HG03103 (cell line): ENCODE data around the gene KRTAP20-2.

Source experiments
- ATAC-seq: cut with Tn5 transposase; IDR thresholded peaks from one replicate; pipeline ENCODE4 v1.9.1; 2021; ENCODE audit warnings: low read depth; ENCODE audit not compliant: unreplicated experiment

KRTAP20-2 gene

DNA sequence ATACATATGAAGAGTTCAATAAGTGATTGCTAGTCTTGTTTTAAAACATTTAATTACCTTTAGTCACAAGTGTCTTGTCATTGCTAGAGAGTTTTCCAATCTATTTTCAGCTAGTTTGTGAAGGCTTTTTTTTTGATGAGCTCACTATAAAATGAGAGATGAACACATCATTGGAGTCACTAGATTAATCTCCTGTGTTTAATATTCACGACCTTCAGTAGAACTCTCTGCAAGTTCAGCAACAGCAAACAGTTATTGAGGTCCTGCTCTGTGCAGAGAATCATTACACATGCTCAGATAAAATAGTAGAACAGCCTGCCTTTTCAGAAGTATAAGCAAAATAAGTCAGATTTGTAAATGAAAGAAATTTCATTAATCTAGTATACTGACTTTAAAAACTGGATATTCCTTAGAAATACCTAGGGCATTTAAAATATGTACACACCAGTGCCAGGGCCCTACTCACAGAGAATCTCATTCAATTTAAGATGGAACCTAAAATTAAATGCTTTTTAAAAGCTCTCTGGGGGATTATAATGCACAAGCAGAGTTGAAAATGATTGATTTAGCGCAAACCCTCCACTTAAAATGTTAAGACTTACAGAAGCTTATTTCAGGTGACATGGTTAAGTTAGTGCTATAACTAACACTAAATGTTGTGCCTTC, 38.1 kb downstream of the KRTAP20-2 start:
- ATAC-seq: no peak

DNA sequence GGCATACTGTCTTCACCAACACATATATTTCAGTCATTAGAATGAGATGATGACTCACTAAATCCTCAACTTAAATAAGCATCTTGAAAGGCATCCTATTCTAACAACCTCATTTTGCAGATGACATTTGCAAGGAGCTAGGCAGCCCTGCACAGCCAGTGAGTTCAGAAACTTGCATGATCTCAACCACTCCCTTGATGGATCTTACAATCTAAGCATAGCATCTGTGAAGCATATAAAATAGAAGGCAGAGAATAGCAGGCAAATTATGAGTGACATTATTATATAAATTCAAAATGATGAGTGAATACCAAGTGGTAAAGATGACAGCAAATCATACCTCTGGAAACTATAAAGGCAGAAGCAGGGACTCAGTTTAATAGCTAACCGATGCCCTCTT, 39.3 kb downstream of the KRTAP20-2 start:
- no peak for ATAC-seq

DNA sequence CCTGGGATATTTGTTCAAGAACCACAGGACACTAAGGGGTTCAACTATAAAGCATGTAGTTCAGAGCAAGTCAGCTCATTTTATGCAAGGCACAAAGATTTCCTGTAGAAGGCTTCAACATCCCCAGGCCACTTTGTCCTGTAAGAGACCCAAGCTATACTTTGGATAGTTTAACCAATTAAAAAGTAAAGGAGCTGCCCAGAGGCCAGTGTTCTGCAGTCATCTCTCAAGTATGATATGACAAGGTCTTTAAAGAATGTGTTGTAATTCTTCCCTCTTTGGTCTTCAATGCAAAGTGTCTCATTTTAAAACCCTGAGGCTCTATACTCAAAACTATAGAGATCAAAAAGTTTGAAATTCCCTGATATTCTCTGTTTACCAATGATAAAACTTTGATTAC, 41.7 kb downstream of the KRTAP20-2 start:
- no peak for ATAC-seq

DNA sequence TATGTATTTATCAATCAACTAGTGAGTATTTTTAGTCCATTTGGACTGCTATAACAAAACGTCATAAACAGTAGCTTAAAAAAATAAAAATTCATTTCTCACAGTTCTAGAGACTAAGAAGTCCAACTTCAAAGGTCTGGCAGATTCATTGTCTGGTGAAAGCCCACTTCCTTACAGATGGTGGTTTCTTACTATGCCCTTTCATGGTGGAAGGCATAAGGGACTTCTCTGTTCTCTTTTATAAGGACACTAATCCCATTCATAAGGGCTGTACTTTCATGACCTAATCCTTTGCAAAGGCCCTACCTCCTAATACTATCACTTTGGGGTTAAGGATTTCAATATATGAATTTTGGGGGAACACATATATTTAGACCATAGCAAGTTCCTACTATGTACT, 45.6 kb downstream of the KRTAP20-2 start:
- no peak for ATAC-seq

DNA sequence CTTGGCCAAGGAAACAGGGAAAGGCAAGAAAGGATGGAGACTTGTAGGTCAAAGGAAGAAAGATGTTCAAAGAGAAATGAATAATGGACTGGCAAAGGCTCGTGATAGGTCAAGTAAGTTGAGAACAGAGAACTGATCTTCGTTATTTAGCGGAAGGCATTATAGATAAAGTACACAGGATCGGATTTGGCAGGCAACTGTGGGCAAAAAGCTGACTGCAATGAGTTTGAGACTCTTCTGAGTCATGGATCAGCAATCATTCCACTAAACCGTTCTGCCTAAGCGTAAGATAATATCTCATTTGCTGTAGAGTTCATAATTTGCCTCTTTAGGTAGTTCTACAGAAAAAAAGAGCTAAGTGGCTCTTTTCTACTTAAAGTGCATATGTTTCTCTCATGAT, 49.5 kb downstream of the KRTAP20-2 start:
- ATAC-seq: no peak
